ENCODE data around the gene KCND1.

Gene KCND1

DNA sequence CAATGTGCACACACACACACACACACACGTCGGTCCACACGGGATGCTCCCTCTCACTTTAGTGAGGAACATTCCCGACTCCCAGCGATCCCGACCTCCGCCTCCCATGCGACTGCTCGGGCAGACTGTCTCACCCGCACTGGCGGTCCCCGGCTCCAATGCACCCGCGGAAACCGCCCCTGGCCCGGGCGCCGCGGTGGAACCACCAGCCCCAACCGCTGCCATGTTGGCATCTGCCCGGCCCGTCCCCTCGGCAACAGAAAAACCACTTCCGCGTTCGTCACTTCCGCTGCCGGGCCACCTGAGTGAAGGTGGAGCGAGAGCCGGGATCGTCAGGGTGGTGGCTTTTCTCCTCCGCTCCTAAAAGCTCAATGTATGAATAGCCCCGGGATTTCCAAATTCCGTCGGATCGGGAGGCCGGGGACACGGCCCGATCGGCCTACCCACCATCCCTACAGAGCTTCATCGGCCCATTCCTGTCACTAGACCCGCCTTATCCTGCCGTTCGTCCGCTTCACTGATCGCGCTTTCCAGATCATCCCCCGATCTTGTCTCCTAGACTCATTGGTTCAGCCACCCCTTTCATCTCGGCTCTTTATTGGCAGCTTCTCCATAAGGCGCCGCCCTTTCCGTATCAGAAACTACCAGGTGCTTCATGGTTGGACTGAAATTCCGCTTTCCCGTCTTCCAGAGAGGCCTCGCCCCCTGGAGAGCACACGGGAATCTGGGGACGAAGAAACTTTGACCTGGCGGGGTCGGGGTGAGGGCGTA lies 60.0 kb downstream of the KCND1 start, which contains the start of gene SLC35A2:
SLC35A2 (minus strand) TSS at position 235 of the 771 bp plus-strand sequence; CDS start at position 225, 10 bp downstream.
- DNase-seq (ENCODE audit: low read depth in 2 of 2), result peak; percentile 72 to 76
